Upper lobe of left lung (tissue), 4 donors: ENCODE measurements around the gene GLRA1.

Experiments
- EP300 ChIP-seq, 4 donors: sonication (generic); formaldehyde crosslinking; IDR thresholded peaks; one replicate each; pipeline ENCODE4 v1.5.1; 2017; ENCODE audit warnings: antibody characterized with exemption in 4 of 4, control low read depth in 2 of 4
- POLR2A ChIP-seq, 4 donors: fragments of 450-650 bp; IDR thresholded peaks; one replicate each; pipeline ENCODE4 v1.5.1; 2016 to 2017; ENCODE audit warnings: antibody characterized with exemption in 4 of 4, mild to moderate bottlenecking in 2 of 4
- TF ChIP-seq, protein P1 (sequence below), 6 experiments: fragments of 450-650 bp in 4 of 6; fragments of 200-600 bp in 2 of 6; sonication (generic) in 2 of 6; IDR thresholded peaks; one replicate each; pipeline ENCODE4 v1.5.1; 2016 to 2019; ENCODE audit warnings: antibody characterized with exemption in 6 of 6

DNA sequence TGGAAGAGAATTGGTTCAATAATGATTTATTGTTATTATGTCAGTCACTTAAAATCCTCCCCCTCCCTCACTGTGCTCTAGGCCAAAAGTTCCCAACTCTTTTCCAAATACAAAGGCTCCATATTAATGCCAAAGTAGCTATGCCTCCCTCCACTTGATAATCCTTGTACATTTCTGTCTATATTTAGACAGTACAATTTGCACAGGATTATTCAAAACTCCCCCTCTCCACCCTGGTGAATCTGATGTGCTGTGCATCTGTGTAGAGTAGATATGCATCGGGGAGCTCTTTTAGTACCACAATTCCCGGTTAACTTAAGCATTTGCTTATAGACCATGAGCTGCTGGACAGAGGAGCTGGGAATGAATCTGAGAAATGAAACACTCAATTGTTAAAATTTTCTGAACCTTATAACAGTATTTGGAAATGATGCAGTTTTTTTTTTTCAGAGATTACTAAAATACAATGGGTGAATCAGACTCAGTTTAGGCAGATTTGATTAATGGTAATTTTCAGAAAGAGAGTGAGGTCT is 27.6 kb downstream of the GLRA1 start:
- TF ChIP-seq, protein P1, sequence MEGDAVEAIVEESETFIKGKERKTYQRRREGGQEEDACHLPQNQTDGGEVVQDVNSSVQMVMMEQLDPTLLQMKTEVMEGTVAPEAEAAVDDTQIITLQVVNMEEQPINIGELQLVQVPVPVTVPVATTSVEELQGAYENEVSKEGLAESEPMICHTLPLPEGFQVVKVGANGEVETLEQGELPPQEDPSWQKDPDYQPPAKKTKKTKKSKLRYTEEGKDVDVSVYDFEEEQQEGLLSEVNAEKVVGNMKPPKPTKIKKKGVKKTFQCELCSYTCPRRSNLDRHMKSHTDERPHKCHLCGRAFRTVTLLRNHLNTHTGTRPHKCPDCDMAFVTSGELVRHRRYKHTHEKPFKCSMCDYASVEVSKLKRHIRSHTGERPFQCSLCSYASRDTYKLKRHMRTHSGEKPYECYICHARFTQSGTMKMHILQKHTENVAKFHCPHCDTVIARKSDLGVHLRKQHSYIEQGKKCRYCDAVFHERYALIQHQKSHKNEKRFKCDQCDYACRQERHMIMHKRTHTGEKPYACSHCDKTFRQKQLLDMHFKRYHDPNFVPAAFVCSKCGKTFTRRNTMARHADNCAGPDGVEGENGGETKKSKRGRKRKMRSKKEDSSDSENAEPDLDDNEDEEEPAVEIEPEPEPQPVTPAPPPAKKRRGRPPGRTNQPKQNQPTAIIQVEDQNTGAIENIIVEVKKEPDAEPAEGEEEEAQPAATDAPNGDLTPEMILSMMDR (IDR thresholded peaks at IDR 0.05) = no peak
- TF ChIP-seq POLR2A (IDR thresholded peaks at IDR 0.05) (no peak), EP300 (IDR thresholded peaks at IDR 0.05) (no peak)
